CD4-positive, alpha-beta T cell treated with Interleukin-21 for 1 hour (primary cell): ENCODE results near the gene DEPP1.

Experiments
- DNase-seq: peaks from one replicate; pipeline ENCODE4 v3.0.0-alpha.2; 2020

DEPP1 gene

DNA sequence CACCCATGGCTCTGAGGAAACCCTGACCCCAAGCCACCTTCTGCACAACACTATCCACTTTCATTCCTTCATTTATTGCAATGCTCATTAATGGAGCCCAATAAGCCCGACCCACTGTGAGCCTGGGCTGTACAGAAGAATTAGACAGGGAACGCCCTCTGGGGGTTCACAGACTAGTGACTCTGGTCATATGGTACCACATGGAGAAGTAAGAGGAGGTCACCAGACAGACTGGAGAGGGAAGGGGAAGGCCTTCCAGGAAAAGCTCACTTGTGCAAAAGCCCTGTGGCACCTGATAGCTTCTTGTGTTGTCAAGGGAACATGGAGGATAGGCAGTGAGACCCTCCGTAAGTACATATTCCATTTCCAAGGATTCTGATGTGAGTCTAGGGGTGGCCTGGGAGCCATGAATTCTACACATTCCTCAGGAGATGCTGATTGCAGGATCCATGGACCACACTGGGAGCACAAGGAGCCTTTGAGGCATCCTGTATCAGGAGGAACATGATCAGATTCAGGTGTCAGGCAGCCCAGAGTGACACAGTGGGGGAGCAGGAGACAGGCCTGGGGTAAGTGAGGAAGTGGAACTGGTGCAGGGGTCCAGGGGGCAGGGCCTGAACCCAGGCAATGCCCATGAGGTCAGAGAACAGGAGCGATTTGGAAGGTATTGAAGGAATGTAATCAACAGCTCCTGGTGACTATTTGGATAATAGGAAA is 47.5 kb downstream of the DEPP1 start:
- no peak for DNase-seq

GRCh38 chr10:44929356-44930255 is 49.0 kb downstream of the DEPP1 start:
- no peak for DNase-seq

- DNase-seq = no peak
These were observed 50.1 kb downstream of the DEPP1 start for GRCh38 chr10:44928462-44928861.

DNA sequence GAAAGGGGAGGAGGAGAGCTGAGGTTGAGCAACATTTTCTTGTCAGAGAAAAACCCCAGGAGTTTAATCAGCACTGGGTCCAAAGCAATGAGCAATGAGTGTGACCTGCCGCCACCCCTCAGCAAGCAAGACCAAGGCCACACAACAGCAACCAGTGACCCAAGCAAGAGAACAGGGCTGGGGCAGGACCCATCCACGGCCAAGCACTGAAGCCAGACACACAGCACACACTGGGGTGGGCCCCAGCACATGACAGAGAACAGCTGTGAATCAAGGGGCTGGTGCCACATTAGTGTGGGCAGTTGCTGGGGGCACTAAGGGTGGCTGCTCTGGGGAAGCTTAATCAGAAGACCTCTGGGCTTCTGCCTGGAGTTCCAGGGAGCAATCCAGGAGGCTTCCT is 51.3 kb downstream of the DEPP1 start:
- no peak for DNase-seq

GRCh38 chr10:44926751-44927351 is 51.8 kb downstream of the DEPP1 start:
- DNase-seq = no peak
